HL-60 (cell line): ENCODE results near the gene HLA-DPB1.

Source experiments
- CTCF ChIP-seq: IDR thresholded peaks from one replicate; pipeline ENCODE4 v1.5.1; 2011; ENCODE audit warnings: low read length, control low read depth, inconsistent platforms; ENCODE audit not compliant: insufficient read depth
- GABPA ChIP-seq: IDR thresholded peaks from 2 replicates; pipeline ENCODE4 v1.6.1; 2012; ENCODE audit warnings: low read depth
- POLR2AphosphoS5 ChIP-seq: IDR thresholded peaks from 2 replicates; pipeline ENCODE4 v1.6.1; 2012; ENCODE audit warnings: low read depth
- TF ChIP-seq, protein P1 (sequence below): IDR thresholded peaks from 2 replicates; pipeline ENCODE4 v1.6.1; 2012; ENCODE audit warnings: low read depth; ENCODE audit not compliant: insufficient replicate concordance

GRCh38 chr6:33126101-33126714, 50.4 kb downstream of the HLA-DPB1 start:
- TF ChIP-seq CTCF (peak; percentile 43), POLR2AphosphoS5 (no peak), GABPA (no peak)
- TF ChIP-seq, protein P1, sequence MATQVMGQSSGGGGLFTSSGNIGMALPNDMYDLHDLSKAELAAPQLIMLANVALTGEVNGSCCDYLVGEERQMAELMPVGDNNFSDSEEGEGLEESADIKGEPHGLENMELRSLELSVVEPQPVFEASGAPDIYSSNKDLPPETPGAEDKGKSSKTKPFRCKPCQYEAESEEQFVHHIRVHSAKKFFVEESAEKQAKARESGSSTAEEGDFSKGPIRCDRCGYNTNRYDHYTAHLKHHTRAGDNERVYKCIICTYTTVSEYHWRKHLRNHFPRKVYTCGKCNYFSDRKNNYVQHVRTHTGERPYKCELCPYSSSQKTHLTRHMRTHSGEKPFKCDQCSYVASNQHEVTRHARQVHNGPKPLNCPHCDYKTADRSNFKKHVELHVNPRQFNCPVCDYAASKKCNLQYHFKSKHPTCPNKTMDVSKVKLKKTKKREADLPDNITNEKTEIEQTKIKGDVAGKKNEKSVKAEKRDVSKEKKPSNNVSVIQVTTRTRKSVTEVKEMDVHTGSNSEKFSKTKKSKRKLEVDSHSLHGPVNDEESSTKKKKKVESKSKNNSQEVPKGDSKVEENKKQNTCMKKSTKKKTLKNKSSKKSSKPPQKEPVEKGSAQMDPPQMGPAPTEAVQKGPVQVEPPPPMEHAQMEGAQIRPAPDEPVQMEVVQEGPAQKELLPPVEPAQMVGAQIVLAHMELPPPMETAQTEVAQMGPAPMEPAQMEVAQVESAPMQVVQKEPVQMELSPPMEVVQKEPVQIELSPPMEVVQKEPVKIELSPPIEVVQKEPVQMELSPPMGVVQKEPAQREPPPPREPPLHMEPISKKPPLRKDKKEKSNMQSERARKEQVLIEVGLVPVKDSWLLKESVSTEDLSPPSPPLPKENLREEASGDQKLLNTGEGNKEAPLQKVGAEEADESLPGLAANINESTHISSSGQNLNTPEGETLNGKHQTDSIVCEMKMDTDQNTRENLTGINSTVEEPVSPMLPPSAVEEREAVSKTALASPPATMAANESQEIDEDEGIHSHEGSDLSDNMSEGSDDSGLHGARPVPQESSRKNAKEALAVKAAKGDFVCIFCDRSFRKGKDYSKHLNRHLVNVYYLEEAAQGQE: no peak
